Measurements from ENCODE around the gene PIP5K1C.

PIP5K1C gene

GRCh38 chr19:3700242-3701032 lies at the start of gene PIP5K1C:
TSS of gene PIP5K1C (minus strand) at chr19:3700468. CDS start at chr19:3700390, 78 bp downstream.
- peak; percentile 91 for DNase-seq (ENCODE audit: low read depth)

- DNase-seq (ENCODE audit: low read depth): no peak
These were observed 48.7 kb upstream of the PIP5K1C start for GRCh38 chr19:3748965-3749364.

- no peak for DNase-seq (ENCODE audit: low read depth)
These were observed 46.2 kb upstream of the PIP5K1C start for GRCh38 chr19:3746371-3747056.

GRCh38 chr19:3745363-3746045 lies 45.2 kb upstream of the PIP5K1C start:
- DNase-seq (ENCODE audit: low read depth): no peak

- no peak for DNase-seq (ENCODE audit: low read depth)
These were observed 43.2 kb upstream of the PIP5K1C start for GRCh38 chr19:3743486-3743885.

GRCh38 chr19:3740431-3740830 lies 40.2 kb upstream of the PIP5K1C start:
- no peak for DNase-seq (ENCODE audit: low read depth)

GRCh38 chr19:3738477-3739220 lies 38.4 kb upstream of the PIP5K1C start:
- DNase-seq (ENCODE audit: low read depth): no peak

- no peak for DNase-seq (ENCODE audit: low read depth)
These were observed 37.4 kb upstream of the PIP5K1C start for GRCh38 chr19:3737487-3738205.

GRCh38 chr19:3736106-3736724 lies 35.9 kb upstream of the PIP5K1C start:
- no peak for DNase-seq (ENCODE audit: low read depth)

GRCh38 chr19:3734310-3734600 lies 34.0 kb upstream of the PIP5K1C start:
- DNase-seq (ENCODE audit: low read depth): no peak

- DNase-seq (ENCODE audit: low read depth): no peak
These were observed 33.5 kb upstream of the PIP5K1C start for GRCh38 chr19:3733549-3734309.

- DNase-seq (ENCODE audit: low read depth): no peak
These were observed 31.8 kb upstream of the PIP5K1C start for GRCh38 chr19:3732108-3732507.

GRCh38 chr19:3730457-3730958 lies 30.2 kb upstream of the PIP5K1C start:
- no peak for DNase-seq (ENCODE audit: low read depth)

GRCh38 chr19:3725640-3726310 lies 25.5 kb upstream of the PIP5K1C start:
- DNase-seq (ENCODE audit: low read depth): no peak

- no peak for DNase-seq (ENCODE audit: low read depth)
These were observed 24.9 kb upstream of the PIP5K1C start for GRCh38 chr19:3725121-3725520.

- no peak for DNase-seq (ENCODE audit: low read depth)
These were observed 23.6 kb upstream of the PIP5K1C start for GRCh38 chr19:3723883-3724282.

GRCh38 chr19:3723110-3723488 lies 22.8 kb upstream of the PIP5K1C start:
- no peak for DNase-seq (ENCODE audit: low read depth)

GRCh38 chr19:3722443-3723109 lies 22.3 kb upstream of the PIP5K1C start:
- no peak for DNase-seq (ENCODE audit: low read depth)

GRCh38 chr19:3721887-3722442 lies 21.7 kb upstream of the PIP5K1C start:
- no peak for DNase-seq (ENCODE audit: low read depth)

All from stimulated activated CD8-positive, alpha-beta memory T cell treated with anti-CD3 and anti-CD28 coated beads, Interleukin-4, amount 100 ng/mL, for 24 hours (primary cell).